HG02610 (cell line): ENCODE measurements around the gene ATXN7L2.

Experiments used
- ATAC-seq: cut with Tn5 transposase; IDR thresholded peaks from one replicate; pipeline ENCODE4 v1.9.1; 2021; ENCODE audit warnings: mild to moderate bottlenecking, moderate library complexity; ENCODE audit not compliant: unreplicated experiment

ATXN7L2 gene

DNA sequence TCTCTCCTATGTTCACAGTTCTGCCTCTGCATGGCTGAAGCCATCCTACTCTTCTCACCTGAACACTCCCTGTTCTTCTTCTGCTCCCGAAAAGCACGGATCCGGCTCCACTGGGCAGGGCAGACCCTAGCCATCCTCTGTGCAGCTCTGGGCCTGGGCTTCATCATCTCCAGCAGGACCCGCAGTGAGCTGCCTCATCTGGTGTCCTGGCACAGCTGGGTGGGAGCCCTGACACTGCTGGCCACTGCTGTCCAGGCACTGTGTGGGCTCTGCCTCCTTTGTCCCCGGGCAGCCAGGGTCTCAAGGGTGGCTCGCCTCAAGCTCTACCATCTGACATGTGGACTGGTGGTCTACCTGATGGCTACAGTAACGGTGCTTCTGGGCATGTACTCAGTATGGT, 12.0 kb downstream of the ATXN7L2 start:
- no peak for ATAC-seq

DNA sequence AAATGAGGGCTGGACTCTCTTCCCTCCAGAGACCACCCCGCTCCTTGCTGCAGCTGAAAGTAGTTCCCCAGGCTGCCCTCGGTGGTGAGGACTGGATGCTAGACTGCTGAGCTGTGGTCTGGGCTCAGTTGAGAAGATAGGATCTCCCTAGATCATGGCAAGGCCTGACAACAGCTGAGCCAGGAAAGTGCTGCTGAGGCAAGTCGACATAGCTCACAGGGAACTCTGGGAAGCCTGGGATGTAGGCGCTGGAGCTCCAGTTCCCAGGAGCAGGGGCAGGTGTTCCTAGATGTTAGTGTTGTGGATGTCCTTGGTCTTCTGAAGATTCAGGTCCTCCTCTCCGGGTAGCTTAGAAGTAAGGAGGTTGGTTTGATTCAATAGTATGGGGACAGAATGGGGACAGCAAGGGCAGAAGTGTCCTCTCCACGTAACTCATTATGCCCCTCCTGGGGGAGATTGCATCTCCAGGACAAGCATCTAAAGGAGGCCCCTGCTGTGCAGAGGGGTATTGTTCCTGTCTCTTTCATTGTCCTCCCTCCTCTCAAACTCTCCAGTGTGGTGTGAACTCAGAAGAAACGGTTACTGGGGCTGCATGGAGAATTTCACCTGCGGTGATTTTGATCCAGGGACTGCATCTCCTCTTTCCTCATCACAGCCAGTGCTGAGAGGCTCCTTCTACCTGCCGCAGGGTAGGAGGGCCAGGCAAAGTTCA, 13.9 kb downstream of the ATXN7L2 start:
- no peak for ATAC-seq

DNA sequence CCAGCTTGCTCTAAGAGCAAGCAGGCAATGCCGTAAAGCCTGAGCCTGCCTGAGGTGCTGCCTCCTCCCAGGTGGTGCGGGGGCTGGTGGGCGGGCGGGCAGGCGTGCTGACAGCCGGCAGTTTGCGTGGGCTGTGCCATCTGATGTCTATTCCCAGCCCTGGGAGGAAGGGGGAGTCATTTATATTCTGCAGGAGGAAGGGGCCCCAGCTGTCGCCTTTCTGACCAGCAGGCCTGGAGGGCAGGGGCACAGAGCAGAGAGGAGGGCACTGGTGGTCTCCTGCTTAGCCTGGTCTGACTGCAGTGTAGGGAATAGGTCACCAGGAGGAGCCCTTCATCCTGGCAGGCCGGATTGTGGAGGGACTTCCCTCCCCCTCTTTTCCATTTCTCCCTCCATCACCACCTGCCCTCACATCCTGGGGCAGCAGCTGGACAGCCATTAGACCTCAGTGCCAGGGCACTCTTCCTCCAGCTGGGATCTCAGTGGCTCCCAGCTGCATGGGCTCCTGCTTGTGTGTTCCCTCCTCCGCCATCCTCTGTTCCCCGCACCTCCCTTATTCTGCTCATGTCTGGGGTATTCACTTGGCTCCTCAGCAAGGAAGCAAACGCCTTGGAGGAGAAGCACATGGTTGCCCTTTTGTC, 14.6 kb downstream of the ATXN7L2 start:
- ATAC-seq: no peak

DNA sequence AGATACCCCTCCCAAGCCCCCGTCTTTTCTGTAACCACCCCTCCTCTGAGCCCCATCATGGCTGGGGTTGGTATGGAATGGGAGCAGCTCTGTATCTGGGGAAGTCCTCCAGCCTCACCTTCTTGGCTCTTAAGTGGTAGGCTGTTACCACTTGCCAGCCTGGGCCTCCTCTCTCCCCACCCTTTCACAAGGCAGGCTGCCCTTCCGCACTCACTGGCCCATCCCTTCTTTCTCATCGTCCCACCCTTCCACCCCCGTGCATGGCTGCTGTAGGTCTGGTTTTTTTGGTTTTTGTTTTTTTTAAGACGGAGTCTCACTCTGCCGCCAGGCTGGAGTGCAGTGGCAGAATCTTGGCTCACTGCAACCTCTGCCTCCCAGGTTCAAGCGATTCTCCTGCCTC, 15.4 kb downstream of the ATXN7L2 start:
- ATAC-seq: no peak

DNA sequence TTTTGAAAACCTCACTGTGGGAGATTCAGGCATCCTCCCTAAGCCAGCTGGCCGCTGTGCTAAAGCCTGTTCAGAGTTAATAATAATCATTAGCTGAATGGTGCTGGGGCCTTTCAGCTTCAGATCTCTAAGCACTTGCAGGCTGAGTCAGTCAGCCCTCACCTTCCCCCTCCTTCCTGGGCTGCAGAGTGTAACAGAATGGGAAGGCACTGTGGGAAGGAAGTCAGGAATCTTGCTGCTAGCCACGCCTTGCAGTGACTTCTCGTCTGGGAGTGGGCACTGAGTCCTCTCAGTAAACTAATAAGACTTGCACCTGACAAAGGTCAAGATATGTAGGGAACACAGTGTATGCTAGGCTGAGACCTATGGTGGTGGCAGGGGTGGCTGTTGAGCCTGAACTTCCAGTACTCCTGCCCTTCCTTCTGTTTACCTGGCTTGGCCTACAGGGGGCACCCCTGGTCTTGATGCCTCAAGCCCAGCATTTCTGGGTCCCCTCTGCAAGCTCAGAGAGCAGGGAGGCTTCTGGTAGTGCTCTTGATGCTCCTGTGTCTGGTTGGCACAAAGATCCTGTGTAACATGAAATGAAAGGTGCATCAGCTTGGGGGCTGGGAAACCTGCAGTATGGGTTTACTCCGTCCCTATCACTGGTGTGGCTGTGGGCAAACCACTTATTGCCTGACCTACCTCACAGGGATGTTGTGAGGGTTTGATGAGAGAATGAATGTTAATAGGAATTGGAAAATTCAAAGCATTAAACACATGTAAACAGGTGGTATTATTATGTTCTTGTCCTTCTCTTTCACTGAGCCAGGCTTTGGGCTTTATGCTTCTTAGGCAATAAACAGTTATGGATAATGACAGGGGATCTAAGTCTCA, 16.2 kb downstream of the ATXN7L2 start:
- ATAC-seq: no peak

DNA sequence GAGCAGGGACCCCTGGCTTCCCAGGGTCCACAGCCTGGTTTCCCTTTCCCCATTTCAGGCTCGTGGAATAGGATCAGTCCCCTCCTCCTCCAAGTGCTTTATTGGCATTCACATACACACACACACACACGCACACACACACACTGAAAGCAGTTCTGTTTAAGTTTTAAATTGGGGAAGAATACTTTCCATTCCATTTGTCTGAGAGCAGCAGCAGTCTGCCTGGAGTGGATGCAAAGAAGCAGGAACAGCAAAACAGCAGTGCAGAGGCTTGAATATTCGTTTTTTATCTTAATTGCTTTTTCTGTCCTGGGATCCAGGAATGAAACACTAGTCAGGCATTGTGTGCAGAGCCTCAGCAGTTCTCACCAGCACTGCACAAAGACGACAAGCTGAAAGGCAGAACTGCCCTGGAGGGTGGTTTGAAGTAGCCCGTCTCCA, 17.3 kb downstream of the ATXN7L2 start:
- no peak for ATAC-seq

DNA sequence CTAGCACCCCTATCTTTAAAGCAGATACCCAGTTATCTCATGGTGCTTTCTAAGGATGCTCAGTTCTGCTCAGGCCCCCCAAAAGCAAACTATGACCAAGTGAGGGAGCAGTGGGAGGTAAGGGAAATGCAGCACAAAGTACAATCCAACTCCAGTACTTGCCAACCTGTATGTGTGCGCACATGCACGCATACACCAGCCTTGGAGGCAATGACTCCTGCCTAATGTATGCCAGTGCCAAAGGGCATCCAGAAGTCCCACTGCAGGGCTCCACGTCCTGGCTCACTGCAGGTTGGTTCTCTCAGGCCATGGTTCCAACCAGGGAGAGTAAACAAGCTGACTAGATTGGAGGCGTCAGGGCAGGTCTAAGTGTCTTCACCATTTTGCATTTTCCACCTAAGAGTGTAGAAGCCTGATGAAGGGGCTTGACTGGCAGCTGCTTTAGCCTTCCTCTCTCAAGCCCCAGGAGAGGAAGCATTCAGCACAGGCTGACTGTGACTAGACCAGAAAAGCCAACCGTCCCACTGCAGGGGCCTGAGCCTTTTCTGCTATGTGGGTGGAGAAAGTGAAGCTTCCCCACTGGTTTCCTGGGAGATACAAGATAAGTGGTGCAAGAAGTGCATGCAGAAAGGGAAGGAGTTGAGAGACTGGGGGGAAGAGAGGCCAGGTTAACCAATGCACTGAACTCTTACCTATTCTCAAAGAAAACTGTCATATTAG, 18.1 kb downstream of the ATXN7L2 start:
- ATAC-seq: no peak

DNA sequence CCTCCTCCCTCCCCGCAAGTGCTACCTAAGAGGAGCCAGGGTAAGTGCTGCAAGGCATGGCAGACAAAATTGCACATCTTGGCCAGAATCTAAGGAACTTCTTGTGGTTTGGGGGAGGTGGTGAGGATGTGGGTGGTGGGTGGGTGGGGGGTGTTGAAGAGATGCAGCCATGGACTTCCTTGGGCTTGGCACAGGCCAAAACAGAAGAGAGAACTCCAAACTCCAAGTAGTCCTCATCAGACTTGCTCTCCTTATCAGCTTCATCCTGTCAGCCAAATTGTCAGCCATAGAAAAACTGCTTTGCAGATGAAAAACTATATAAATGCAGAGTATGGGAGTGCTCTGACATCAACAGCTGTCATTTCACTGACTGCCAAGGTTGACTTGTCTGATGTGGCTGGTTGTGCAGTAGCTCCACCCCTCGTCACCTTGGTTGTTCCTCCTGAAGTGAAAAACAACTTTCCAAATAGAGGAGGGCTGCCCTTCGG, 18.7 kb downstream of the ATXN7L2 start:
- no peak for ATAC-seq

DNA sequence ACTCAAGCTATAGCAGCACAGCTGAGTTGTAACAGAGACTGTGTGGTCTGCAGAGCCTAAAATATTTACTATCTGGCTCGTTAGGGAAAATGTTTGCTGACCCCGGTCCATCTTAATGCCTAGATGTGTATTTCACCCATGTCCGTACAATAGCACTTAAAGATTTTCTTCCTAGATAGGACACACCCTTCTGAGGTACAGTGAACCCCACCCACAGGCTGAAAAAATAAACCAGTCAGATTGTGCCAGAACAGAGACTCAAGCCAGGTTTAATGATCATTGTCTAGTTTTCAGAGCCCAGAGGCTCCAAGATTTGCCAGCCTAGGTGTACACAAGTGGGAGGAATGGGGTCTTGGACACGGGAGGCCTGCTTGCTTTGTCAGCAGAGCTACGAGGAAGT, 20.2 kb downstream of the ATXN7L2 start:
- no peak for ATAC-seq

DNA sequence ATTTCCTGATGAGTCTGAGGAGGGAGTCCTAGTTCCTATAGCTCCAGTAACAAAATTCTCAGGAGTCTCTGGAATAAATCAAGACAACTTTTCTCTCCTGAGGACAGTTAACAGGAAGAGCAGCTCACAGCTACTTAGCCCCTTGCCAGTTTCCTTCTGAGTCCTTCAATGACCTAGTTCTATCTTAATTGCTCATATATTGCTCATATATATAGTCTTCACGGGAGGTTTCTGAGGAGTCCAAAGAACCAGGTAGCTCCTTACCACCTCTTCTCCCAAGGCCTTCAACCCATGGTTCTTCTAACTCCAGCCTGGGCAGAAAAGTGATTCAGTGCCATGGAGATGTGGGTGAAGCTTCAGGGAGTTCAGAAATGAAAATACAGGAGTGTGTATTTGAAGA, 21.3 kb downstream of the ATXN7L2 start:
- ATAC-seq: no peak

DNA sequence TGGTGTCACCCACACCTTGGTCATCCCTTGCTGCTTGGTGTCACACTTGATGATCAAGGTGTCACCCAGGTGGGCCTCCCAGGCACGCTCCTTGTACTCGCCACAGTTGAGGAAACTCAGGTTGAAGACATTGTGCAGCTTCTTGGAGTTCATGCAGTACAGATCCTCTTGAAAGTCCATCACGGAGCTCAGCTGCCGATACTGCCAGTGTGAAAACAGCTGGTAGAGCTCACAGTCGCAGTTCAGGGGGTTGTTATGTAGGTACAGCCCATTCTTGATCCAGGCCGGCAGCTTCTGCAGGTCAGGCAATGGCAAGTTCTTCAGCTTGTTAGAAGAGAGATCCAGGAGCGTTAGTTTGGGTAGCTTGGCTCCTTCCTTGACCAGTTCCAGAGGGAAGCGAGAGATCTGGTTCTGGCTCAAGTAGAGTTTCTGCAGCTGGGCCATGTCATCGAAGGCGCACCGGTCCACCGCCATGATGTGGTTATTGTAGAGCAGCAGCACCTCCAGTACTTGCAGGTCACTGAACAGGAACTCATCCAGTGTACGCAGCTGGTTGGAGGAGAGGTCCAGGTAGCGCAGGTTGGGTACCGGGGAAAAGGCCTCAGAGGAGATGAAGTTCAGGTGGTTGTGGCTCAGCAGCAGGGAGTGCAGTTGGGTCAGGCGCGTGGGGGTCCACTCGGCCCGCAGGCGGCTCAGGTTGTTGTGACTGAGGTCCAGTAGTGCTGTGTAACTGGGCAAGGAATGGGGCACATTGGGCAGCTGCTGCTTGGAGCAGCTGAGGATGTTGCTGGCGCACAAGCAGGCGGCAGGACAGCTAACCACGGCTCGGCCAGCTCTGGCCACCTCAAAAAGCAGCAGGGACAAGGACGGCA, 24.5 kb downstream of the ATXN7L2 start:
- no peak for ATAC-seq

DNA sequence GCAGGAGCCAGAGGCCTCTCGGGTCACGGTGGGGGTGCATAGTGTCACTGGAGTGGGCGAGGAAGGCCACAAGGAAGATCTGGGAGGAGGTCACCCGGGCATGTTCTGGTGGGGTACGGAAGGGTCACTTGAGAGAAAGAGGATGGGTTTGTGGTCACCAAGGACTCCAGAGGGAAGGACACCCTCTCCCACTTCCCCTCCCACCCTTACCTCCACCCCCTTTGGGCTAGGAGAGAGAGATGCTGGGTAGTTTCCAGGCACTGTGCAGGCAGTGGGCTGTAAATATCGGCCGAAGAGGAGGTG, 25.1 kb downstream of the ATXN7L2 start:
- ATAC-seq: no peak

DNA sequence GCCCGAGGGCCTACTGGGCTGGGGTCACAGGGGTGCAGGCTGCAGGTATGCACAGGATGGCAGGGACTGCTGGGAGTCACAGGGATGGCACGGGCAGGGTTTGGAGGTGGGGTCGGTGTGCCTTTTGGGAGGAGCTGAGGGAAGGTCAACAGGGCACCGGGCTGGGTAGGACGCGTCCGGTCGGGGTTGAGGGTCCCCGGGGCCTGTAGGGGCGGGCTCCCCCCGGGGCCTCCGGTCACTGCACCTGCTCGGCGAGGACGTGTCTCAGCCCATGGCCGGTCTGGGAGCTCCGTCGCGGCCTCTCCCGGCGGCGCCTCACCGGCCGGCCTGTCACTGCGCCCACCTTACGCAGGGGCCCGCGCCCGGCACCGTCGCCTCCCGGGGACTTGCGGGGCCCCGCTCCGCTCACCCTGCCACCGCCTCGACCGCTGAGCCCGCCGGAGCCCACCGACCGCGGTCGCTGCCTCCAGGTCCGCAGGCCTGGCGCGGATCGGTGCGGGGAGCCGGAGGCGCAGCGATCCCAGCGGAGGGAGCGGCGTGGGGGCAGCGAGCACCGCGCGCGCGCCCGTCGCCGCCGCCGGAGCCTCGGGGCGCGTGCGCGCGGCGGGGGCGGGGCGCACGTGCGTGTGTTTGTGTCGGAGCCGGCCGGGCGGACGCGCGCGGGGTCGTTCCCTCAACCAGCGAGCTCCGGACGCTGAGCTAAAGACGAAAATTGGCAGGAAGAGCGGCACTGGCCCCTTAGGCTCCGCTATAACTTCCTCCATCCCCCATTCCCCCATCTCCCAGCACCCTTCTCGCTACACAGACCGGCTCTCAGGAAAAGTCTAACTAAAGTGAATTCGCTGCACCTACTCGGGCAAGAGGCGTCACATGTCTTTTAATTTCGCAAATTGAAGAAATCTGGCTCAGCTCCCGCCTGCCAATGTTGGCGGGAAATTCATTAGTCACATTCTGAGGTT, 25.8 kb downstream of the ATXN7L2 start, which contains the start of gene AMIGO1:
Gene AMIGO1 (minus strand): TSS at position 552 of the 959 bp plus-strand sequence. CDS start 815 bp downstream, outside the sequence.
- ATAC-seq: peak; percentile 37

DNA sequence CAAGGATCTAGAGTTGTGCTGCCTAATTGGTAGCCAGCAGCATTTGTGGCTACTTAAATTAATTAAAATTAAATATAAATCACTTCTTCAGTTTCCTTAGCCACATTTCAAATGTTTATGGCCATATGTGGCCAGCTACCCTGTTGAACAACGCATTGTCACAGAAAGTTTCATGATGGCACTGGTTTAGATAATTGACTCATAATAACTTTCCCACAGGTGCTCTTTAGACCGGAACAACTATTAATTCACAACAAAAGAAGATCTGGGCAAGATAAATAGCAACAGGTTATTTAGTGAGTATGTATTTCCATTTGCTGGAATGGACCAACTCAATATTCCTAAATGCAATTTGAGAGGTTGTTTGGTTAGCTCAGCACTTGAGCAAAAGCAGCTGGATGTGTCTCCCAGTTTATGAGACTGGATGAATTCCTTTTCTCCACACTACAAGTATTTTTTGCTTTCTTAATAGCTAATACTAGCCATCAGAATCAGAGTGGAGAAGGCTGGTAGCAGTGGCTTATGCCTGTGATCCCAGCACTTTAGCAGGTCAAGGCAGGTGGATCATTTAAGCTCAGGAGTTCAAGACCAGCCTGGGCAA, 29.5 kb downstream of the ATXN7L2 start:
- no peak for ATAC-seq

DNA sequence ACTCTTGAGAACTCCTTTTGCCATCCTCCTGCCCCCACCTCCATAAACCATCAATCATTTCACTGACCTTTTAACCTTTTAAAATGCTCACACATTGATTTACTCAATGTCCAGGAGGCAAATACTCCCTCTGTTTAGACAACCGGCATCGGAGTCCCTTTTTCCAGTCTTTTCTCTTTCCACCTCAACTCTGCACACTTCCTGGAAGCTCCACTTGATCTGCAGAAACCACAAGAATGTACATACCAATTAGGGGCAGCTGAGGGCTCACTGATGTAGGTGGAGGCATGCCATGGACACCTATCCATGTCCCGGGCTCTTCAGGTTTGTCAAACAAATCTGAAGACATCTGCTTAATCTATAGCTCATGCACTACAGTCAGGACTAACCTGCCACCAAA, 31.1 kb downstream of the ATXN7L2 start:
- ATAC-seq: no peak

DNA sequence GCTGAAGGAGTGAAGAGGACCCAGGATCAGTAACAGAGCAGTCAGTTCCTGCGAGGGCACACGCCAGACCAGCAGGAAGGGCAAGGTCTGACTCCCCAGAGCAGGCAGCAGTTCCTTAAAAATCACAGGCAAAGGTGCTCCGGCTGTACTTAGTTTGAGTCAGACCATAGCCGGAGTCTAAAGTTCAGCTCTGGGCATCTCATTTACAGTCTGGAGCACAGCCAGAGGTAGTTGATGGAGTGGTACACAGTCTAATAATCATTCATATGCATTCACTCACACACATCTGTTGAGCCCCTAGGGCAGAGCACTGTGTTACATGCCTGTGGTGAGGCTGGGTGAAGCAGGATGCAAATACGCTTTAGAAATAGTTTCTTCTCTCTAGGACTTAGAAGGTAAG, 33.2 kb downstream of the ATXN7L2 start:
- ATAC-seq: no peak

DNA sequence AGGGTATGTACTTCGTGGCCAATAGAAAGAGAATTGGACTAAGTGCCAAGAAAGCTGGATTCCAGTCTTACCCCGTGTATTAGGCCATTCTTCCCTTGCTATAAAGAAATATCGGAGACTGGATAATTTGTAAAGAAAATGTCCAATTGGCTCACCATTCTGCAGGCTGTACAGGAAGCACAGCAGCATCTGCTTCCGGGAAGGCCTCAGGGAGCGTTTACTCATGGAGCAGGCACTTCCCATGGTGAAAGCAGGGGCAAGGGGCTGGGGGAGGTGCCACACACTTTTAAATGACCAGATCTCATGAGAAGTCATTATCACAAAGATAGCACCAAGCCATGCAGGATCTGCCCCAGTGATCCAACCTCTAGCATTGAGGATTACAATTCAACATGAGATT, 33.6 kb downstream of the ATXN7L2 start:
- no peak for ATAC-seq
